HuH-7 (cell line): ENCODE results near the gene PARD3.

Experiments used
- DNase-seq: peaks from one replicate; pipeline ENCODE4 v3.0.0; 2011; ENCODE audit warnings: low spot score

Gene PARD3

DNA sequence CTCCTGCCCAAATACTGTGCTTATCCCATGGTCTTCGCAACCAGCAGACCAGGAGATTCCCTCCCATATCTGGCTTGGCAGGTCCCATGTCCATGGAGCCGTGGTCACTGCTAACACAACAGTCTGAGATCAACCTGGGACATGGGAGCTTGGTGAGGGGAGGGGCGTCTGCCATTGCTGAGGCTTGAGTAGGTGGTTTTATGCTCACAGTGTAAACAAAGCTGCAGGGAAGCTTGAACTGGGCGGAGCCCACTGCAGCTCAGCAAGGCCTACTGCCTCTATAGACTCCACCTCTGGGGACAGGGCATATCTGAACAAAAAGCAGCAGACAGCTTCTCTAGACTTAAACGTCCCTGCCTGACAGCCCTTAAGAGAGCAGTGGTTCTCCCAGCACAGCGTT lies 747.4 kb downstream of the PARD3 start:
- peak; percentile 48 for DNase-seq

GRCh38 chr10:34063592-34063991 lies 751.5 kb downstream of the PARD3 start:
- no peak for DNase-seq

GRCh38 chr10:34061841-34062240 lies 753.3 kb downstream of the PARD3 start:
- no peak for DNase-seq
